ENCODE results near the gene GRID2.

GRID2 gene

DNA sequence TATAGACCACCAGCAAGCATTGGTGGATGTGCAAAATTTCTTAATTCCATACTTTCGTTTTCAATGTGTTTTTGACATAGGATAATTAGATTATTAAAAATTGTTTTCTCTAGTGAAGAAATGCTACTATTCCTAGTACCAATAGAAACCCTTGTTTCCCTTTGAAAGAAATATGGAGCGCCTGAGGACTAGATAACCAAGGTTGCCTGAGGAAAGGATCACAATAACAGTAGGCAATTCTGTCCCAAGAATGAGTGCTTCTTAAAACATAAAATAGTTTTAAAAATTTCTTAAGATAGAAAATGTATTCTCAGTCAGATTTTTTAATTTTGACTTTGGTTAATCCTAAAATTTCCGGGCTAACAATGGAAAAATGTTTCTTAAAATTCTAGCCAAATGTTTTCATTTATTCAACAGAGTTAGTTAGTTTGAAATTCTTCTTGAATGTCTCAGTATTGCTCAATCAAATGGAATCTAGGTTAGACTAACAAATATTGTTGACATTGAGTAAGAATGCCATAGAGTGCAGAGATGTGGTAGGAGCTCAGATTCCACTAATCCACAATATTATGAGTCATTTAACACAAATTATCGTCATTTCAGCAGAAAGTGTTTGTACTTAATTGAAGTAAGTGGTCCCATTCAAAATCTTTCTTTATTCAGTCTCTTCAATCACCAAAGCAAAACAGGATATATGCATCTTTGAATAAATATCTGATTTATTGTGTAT lies 666.0 kb downstream of the GRID2 start:
- no peak for ATAC-seq (replicated peaks; ENCODE audit: extremely low read depth, poor library complexity, severe bottlenecking)

DNA sequence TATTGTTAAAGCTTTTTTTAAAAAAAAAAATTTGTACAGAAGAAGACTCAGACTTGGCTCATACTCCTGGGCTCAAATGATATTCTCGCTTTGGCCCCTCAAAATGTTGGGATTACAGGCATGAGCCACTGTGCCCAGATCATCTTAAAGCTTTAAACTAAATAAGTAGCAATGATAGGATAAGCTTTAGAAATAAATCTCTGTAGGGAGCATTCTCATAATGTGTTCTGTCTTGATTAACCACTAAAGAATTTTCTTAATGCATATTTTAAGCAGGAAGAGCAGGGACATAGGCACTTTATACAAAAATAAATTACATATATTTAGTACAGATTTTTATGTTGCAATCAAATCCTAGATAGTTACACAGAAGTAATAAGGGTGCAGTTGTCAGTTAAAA lies 667.2 kb downstream of the GRID2 start:
- DNase-seq (ENCODE audit: low spot score in 2 of 2) (no peak), ATAC-seq (replicated peaks; ENCODE audit: extremely low read depth, poor library complexity, severe bottlenecking) (no peak)
- no peak overlapping the region for H3K27ac Mint-ChIP-seq (ENCODE audit: low read depth)
- no peaks in the 10 kb centered on the region for H3K4me1 Mint-ChIP-seq
- no peaks in the 10 kb centered on the region for H3K27me3 Mint-ChIP-seq
- H3K9me3 Mint-ChIP-seq: peaks cover 11% of the 10 kb centered on the region
- no peak overlapping the region for H3K4me3 Mint-ChIP-seq
- no peaks in the 10 kb centered on the region for H3K36me3 Mint-ChIP-seq (ENCODE audit: insufficient read depth)

More for the DNA sequence above, 666.0 kb downstream of the GRID2 start:
- Mint-ChIP-seq H3K27ac (ENCODE audit: low read depth) (no peak overlapping the region), H3K4me1 (no peaks in the 10 kb centered on the region), H3K9me3 (peaks cover 11% of the 10 kb centered on the region), H3K4me3 (no peak overlapping the region), H3K36me3 (ENCODE audit: insufficient read depth) (no peaks in the 10 kb centered on the region), H3K27me3 (no peaks in the 10 kb centered on the region)
- no peak for DNase-seq (ENCODE audit: low spot score in 2 of 2)

DNA sequence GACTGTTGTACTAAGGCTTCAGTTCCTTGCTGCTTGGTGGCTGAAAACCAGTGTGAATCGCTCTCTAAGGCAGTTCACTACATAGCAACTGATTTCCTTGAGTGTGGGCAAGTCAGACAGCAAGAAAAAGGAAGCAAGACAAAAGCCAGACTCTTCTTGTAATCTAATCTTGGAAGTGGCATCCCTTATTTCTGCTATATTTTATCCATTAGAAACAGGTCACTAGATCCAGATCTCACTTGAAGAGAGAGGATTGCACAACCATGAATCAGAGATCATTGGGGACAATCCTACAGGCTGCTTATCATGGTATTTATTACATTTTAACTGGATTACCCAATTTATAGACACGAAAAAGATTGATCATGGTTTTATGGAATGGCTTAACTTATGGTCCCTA lies 684.5 kb downstream of the GRID2 start:
- no peak for DNase-seq (ENCODE audit: low spot score in 2 of 2)
- Mint-ChIP-seq H3K9me3 (peaks cover 11% of the 10 kb centered on the region), H3K36me3 (ENCODE audit: insufficient read depth) (no peaks in the 10 kb centered on the region), H3K27me3 (no peaks in the 10 kb centered on the region), H3K4me1 (no peaks in the 10 kb centered on the region), H3K4me3 (no peak overlapping the region), H3K27ac (ENCODE audit: low read depth) (no peak overlapping the region)
- no peak for ATAC-seq (replicated peaks; ENCODE audit: extremely low read depth, poor library complexity, severe bottlenecking)

DNA sequence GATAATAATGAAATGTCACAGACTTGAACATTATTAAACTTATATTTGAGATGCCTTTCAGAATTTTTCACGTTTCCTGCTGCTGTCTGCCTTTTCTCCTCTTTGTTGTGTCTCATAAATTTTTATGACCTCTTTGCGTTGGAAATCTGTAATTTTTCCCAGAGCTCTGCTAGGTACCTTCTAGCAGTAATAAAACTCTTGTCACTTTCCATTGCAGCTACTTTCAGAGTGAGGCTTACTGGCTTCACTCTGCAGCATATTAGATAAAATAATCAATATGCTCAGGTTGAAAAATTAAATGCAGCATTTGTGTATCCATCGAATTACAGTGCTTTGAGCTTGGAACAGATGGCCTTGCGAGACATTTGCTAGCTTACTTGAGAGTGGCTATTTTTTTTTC lies 689.0 kb downstream of the GRID2 start:
- H3K27me3 Mint-ChIP-seq: no peaks in the 10 kb centered on the region
- DNase-seq (ENCODE audit: low spot score in 2 of 2): no peak
- ATAC-seq (replicated peaks; ENCODE audit: extremely low read depth, poor library complexity, severe bottlenecking): no peak
- no peak overlapping the region for H3K4me3 Mint-ChIP-seq
- H3K4me1 Mint-ChIP-seq: no peaks in the 10 kb centered on the region
- H3K9me3 Mint-ChIP-seq: peaks cover 11% of the 10 kb centered on the region
- H3K27ac Mint-ChIP-seq (ENCODE audit: low read depth): no peak overlapping the region
- no peaks in the 10 kb centered on the region for H3K36me3 Mint-ChIP-seq (ENCODE audit: insufficient read depth)

DNA sequence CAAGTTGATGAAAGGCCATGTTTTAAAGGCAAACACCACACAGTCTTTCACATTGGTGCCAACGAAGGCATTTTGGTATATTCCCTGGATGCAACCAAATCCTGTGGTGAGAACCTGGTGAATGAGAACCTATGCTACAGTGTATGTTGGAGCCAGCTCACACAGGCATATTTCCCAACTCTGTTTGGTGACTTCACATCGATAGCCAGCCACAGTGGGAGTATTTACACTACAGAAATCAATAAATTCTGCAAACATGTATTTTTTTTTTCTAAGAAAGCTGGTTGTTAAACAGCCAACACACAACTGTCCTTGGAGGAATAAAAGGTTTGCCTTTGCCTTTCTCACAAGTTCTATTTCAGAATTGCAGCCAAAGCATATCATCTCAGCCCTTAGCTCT lies 691.0 kb downstream of the GRID2 start:
- no peak overlapping the region for H3K27ac Mint-ChIP-seq (ENCODE audit: low read depth)
- H3K4me1 Mint-ChIP-seq: no peaks in the 10 kb centered on the region
- ATAC-seq (replicated peaks; ENCODE audit: extremely low read depth, poor library complexity, severe bottlenecking): no peak
- H3K27me3 Mint-ChIP-seq: no peaks in the 10 kb centered on the region
- DNase-seq (ENCODE audit: low spot score in 2 of 2): no peak
- H3K4me3 Mint-ChIP-seq: no peak overlapping the region
- H3K36me3 Mint-ChIP-seq (ENCODE audit: insufficient read depth): no peaks in the 10 kb centered on the region
- H3K9me3 Mint-ChIP-seq: peaks cover 11% of the 10 kb centered on the region

DNA sequence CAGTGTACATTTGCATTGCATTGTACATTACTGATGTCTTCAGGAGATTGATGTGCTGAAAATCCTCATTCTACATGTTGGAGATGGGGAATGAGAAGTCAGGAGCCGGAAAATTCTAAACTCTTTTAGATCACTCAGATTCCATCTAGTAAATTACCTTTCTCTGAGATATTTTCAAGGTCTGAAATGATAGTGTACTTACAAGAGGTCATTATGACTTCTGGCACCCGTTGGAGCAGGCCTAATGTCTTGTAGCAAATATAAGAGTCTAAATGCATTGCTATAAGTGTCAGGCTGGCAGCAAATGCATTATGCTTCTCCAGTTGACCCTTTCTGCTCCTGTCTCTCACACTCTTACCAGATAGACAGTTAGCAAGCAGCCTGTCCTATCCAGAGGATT lies 692.8 kb downstream of the GRID2 start:
- H3K9me3 Mint-ChIP-seq: peaks cover 6% of the 10 kb centered on the region
- no peak overlapping the region for H3K4me3 Mint-ChIP-seq
- no peaks in the 10 kb centered on the region for H3K27me3 Mint-ChIP-seq
- ATAC-seq (replicated peaks; ENCODE audit: extremely low read depth, poor library complexity, severe bottlenecking): no peak
- DNase-seq (ENCODE audit: low spot score in 2 of 2): no peak
- no peaks in the 10 kb centered on the region for H3K4me1 Mint-ChIP-seq
- no peaks in the 10 kb centered on the region for H3K36me3 Mint-ChIP-seq (ENCODE audit: insufficient read depth)
- no peak overlapping the region for H3K27ac Mint-ChIP-seq (ENCODE audit: low read depth)

DNA sequence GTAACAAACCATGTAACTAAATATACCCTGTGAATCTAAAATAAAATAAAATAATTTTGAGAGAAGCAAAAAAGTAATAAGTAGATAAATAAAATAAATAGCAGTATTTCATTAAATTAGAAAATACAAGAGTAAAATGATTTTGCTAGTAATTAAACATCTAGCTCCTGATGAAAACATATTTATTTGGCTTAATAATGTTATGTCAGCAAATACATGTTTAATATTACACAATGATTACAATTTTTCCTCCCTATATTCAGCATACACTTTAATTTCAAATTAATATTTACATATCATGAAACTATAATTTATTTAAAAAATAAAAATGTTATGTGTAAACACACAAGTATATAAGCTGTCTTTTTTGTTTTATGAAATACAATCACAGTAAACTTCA lies 697.1 kb downstream of the GRID2 start:
- Mint-ChIP-seq H3K4me1 (no peaks in the 10 kb centered on the region), H3K9me3 (peaks cover 12% of the 10 kb centered on the region), H3K27ac (ENCODE audit: low read depth) (no peak overlapping the region), H3K4me3 (no peak overlapping the region), H3K27me3 (no peaks in the 10 kb centered on the region), H3K36me3 (ENCODE audit: insufficient read depth) (no peaks in the 10 kb centered on the region)
- ATAC-seq (replicated peaks; ENCODE audit: extremely low read depth, poor library complexity, severe bottlenecking) (no peak), DNase-seq (ENCODE audit: low spot score in 2 of 2) (no peak)

DNA sequence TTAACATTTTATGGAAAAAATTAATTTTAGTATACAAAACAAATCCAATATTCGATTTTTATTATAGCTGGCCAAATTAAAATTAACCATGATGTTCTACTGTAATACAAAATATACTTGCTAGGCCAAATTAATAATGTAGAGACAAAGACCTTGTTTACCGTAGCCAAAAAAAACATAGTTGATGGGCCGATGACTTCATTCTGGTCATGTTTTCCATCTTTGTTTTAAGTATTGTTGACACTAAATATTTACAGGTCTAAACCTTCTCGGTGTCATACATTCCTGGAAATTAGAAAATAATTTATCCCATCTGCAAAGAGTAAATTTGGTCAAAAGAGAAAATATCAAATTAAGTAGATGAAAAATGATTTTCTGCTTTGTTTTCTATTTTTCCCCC lies 698.5 kb downstream of the GRID2 start:
- no peak for DNase-seq (ENCODE audit: low spot score in 2 of 2)
- H3K4me3 Mint-ChIP-seq: no peak overlapping the region
- no peaks in the 10 kb centered on the region for H3K4me1 Mint-ChIP-seq
- no peak for ATAC-seq (replicated peaks; ENCODE audit: extremely low read depth, poor library complexity, severe bottlenecking)
- no peak overlapping the region for H3K27ac Mint-ChIP-seq (ENCODE audit: low read depth)
- H3K36me3 Mint-ChIP-seq (ENCODE audit: insufficient read depth): no peaks in the 10 kb centered on the region
- peaks cover 7% of the 10 kb centered on the region for H3K9me3 Mint-ChIP-seq
- no peaks in the 10 kb centered on the region for H3K27me3 Mint-ChIP-seq

DNA sequence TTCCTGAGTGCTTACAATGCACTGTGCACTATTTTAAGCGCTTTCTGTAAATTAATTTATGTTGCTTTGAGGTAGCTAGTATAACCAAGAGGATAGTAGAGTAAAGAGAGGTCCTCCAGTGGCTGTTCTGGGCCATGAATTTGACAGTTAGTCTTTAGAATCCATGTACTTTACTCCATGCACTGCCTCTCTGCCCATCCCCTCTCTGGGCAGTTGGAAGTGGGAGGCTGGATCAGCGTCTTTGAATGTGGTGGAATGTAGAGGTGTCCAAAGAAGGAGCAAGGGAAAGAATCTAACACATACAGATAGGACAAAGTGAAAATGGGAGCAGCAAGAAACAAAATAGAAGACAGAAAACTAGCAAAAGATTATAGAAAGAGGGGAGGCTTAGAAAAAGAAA lies 712.6 kb downstream of the GRID2 start:
- H3K36me3 Mint-ChIP-seq (ENCODE audit: insufficient read depth): no peaks in the 10 kb centered on the region
- H3K27ac Mint-ChIP-seq (ENCODE audit: low read depth): no peak overlapping the region
- H3K4me1 Mint-ChIP-seq: no peaks in the 10 kb centered on the region
- peaks cover 17% of the 10 kb centered on the region for H3K9me3 Mint-ChIP-seq
- no peak for ATAC-seq (replicated peaks; ENCODE audit: extremely low read depth, poor library complexity, severe bottlenecking)
- no peaks in the 10 kb centered on the region for H3K27me3 Mint-ChIP-seq
- no peak overlapping the region for H3K4me3 Mint-ChIP-seq
- no peak for DNase-seq (ENCODE audit: low spot score in 2 of 2)

DNA sequence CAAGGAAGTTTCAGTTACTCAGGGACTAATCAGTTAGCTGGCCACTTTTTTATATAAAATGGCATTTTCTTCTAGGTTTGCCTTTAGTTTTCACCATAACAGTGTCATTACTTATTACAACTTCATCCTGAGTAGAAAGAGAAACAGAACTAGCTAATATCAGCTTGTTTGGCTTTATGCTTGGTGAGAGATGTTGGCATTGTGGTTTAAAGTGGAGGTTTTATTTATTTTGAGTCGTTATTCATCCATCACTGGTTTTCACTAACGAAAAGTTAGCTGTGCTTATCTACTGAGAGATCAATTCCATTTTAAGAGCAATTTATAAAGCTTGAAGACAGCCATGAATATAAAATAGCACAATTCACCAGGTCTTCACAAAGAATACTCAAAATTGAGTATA lies 714.5 kb downstream of the GRID2 start:
- Mint-ChIP-seq H3K36me3 (ENCODE audit: insufficient read depth) (no peaks in the 10 kb centered on the region), H3K27ac (ENCODE audit: low read depth) (no peak overlapping the region), H3K9me3 (peaks cover 17% of the 10 kb centered on the region), H3K27me3 (no peaks in the 10 kb centered on the region), H3K4me1 (no peaks in the 10 kb centered on the region), H3K4me3 (no peak overlapping the region)
- ATAC-seq (replicated peaks; ENCODE audit: extremely low read depth, poor library complexity, severe bottlenecking) (no peak), DNase-seq (ENCODE audit: low spot score in 2 of 2) (no peak)

DNA sequence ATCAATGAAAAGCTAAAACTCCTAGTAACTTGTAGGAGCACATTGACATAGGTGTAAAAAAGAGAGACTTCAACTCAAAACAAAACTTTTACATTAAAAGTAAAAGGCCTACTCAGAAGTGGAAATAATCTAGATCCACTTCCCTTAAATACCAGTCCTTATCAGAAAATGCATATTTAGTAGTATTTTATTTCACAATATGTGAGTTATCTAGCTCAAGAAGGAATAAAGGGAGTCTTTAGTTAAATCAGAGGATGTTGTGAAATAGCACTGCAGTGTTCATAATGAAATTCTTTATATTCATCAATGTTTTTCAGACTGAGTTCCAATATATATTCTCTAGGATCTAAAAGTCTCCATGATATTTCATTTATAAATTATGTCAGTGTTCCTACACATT lies 715.0 kb downstream of the GRID2 start:
- ATAC-seq (replicated peaks; ENCODE audit: extremely low read depth, poor library complexity, severe bottlenecking) (no peak), DNase-seq (ENCODE audit: low spot score in 2 of 2) (no peak)
- Mint-ChIP-seq H3K27me3 (no peaks in the 10 kb centered on the region), H3K4me1 (no peaks in the 10 kb centered on the region), H3K27ac (ENCODE audit: low read depth) (no peak overlapping the region), H3K4me3 (no peak overlapping the region), H3K9me3 (peaks cover 17% of the 10 kb centered on the region), H3K36me3 (ENCODE audit: insufficient read depth) (no peaks in the 10 kb centered on the region)

DNA sequence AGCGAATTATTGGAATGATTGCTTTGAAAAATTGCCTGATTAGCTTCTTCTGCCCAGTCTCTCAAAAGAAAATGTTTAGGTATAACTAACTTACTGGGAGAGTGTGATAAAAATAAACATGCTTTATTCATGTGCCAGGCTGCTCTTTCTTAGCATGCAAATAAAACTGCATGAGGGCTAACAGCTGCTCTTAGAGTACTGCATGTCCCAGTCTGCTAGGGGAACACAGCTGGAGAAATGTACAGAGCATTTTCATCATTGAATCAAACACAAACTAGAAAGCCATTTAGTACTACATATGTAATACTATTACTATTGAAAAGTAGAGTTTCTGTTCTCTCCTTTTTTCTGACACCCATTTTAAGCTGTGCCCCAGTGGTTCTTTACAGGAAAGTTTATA lies 726.0 kb downstream of the GRID2 start:
- Mint-ChIP-seq H3K27me3 (no peaks in the 10 kb centered on the region), H3K36me3 (ENCODE audit: insufficient read depth) (no peaks in the 10 kb centered on the region), H3K27ac (ENCODE audit: low read depth) (no peak overlapping the region), H3K9me3 (peaks cover 40% of the 10 kb centered on the region), H3K4me3 (no peak overlapping the region), H3K4me1 (no peaks in the 10 kb centered on the region)
- no peak for DNase-seq (ENCODE audit: low spot score in 2 of 2)
- ATAC-seq (replicated peaks; ENCODE audit: extremely low read depth, poor library complexity, severe bottlenecking): no peak

DNA sequence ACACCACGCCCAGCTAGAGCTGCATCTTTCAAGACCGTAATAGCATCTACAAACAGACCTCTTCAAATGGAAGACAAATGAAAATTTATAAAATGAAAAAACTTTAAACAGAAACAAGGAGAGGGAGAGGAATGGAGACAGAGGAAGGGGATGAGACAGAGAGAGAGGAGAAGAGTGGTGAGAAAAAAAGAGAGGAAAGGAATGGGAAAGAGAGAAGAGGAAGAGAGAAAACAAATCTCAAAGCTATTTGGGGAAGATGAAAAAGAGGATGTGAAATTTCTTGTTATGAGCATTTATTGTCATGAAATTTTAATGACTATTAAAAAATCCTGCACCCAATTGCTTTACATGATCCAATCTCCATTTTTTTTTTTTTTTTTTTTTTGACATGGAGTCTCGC lies 726.9 kb downstream of the GRID2 start:
- Mint-ChIP-seq H3K27ac (ENCODE audit: low read depth) (no peak overlapping the region), H3K27me3 (no peaks in the 10 kb centered on the region), H3K4me3 (no peak overlapping the region), H3K9me3 (peaks cover 40% of the 10 kb centered on the region), H3K36me3 (ENCODE audit: insufficient read depth) (no peaks in the 10 kb centered on the region), H3K4me1 (no peaks in the 10 kb centered on the region)
- ATAC-seq (replicated peaks; ENCODE audit: extremely low read depth, poor library complexity, severe bottlenecking) (no peak), DNase-seq (ENCODE audit: low spot score in 2 of 2) (no peak)

Data from central memory CD8-positive, alpha-beta T cell (primary cell).